Choroid plexus epithelial cell (primary cell): ENCODE data around the gene HMX1.

Source experiments
- DNase-seq: peaks from one replicate; pipeline ENCODE4 v3.0.0-alpha.2; 2010; ENCODE audit warnings: low read depth
- H3K4me3 ChIP-seq: 2 replicates; pipeline ENCODE4 v1.5.1; 2011; ENCODE audit warnings: low read depth, mild to moderate bottlenecking, control low read depth, low read length, moderate library complexity
- TF ChIP-seq, protein P1 (sequence below): conservative IDR thresholded peaks from 2 replicates; pipeline ENCODE4 v1.5.1; 2011; ENCODE audit warnings: low read depth, mild to moderate bottlenecking, control low read depth, inconsistent platforms, low read length, moderate library complexity

HMX1 gene

DNA sequence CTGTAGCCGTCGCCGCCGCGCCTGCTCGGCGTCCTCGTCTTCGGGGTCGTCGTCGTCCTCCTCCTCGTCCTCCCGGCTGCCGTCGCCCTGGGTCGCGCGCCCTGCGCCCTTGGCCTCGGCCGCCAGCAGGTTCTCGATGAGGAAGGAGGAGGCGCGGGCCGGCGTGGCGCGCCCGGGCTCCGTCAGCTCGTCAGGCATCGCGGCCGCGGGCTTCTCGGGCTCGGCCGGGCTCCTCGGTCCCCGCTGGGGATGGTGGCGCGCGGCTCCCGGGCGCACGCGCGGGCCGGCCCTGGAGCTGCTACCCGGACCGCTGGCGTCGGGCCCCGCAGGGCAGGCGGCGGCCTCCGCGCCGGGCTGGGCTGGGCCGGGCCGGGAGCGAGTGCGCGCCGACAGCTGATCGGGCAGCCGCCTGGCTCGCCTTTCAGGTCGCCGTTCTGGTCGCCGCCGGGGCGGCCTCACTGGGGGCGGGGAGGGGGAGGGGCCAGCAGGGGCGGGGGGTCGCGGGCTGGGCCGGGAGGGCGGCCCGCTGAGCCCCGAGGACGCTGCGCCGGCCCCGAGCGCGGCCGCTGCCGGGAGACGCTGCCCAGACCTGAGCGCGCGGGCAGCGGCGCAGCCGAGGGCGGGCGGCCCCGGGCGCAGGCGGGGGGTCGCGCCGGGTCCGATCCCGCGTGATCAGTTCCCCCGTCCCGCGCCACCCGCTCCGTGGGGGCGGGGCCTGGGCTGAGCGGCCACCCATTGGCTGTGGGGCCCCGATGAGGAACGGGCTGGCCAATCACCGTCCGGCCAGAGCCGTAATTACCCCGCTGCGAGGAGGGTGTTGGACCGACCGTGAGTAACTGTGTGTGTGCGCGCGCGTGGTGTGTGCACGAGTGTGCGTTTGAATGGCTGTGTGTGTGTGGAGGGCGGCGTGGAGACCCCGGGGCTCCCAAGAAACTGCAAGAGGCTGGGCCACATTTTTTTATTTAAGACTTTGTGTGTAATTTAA, at the start of gene HMX1:
Gene HMX1, minus strand, starts transcription at position 423 of the 985 bp plus-strand sequence. Its CDS starts 225 bp downstream, at position 198.
- DNase-seq = no peak
- TF ChIP-seq, protein P1, sequence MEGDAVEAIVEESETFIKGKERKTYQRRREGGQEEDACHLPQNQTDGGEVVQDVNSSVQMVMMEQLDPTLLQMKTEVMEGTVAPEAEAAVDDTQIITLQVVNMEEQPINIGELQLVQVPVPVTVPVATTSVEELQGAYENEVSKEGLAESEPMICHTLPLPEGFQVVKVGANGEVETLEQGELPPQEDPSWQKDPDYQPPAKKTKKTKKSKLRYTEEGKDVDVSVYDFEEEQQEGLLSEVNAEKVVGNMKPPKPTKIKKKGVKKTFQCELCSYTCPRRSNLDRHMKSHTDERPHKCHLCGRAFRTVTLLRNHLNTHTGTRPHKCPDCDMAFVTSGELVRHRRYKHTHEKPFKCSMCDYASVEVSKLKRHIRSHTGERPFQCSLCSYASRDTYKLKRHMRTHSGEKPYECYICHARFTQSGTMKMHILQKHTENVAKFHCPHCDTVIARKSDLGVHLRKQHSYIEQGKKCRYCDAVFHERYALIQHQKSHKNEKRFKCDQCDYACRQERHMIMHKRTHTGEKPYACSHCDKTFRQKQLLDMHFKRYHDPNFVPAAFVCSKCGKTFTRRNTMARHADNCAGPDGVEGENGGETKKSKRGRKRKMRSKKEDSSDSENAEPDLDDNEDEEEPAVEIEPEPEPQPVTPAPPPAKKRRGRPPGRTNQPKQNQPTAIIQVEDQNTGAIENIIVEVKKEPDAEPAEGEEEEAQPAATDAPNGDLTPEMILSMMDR = no peak
- H3K4me3 ChIP-seq = no peak within 1 kb of the TSS

DNA sequence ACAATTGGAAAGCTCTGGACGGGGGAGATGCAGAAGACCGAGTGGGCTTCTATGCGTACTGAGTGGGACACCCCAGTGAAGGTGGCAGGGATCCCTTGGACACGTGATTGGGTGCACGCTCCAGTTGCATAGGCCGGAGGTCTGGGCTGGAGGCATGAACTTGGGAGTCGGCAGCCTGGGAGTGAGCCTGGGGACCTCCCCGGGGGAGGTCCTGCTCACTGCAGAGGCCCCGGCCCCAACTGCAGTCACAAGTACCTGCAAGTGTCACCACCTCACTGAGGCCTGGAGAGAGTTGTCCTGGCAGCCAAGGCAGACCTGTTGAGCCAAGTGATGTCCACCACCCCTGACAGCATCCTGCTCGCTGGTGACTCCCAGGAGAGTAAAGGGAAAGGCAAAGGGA, 49.3 kb upstream of the HMX1 start:
- H3K4me3 ChIP-seq = no peak overlapping the region
- TF ChIP-seq, protein P1 = no peak
- no peak for DNase-seq

DNA sequence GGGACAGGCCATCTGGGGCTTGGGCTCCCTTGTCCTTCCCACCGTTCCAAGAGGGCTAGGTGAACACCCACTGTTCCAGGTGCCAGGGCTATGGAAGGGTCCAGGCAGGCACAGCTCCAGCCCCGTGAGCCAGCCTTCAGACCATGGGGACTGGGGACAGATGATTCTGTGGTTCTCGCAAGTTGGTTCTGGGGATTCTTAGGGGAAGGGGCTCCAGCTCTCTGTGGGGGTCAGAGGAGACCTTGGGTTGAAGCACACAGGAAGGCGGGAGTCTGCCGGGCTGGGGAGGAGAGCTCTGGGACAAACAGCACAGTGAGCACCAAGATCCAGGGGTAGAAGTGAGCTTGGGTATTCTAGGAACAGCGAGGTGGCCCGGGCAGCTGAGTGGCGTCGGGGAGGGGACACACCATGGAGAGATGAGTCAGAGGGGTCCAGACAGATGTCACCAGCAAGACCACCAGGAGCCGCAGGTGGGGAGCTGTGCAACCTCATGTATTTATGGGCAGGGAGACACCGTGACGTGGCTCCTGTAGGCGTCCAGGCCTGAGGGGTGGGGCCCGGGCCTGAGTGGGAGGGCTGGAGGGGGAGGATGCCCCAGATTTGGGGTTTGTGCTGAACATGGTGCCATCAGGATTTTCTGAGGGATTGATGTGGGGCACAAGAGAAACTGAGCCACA, 48.8 kb upstream of the HMX1 start:
- TF ChIP-seq, protein P1 = no peak
- no peak overlapping the region for H3K4me3 ChIP-seq
- no peak for DNase-seq

DNA sequence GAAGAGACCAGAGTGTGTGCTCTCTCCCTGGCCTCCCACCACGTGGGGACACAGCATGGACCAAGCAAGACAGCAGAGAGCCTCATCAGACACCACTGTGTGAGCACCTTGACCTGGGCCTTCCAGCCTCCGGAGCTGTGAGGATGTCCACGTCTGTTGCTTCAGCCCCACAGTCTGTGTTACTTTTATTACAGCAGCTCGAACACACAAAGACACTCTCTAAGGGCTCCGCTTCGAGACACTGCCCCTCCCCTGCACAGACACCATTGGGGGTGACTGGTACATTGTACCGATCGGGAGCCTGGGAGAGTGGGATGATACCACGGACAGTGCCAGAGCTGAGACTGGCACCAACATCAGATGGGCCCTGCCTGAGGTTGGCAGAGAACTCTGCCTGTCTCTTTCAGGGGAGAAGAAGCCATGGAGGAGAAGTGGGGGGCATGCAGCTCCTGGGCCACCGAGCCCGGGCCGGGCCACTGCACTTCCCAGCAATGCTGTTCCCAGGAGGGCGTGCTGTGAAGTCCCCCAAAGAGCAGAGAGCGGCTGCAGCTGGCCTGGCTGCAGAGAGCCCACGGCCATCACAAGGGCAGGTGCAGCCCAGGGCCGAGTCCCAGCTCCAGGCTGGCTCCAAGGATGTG, 48.1 kb upstream of the HMX1 start:
- H3K4me3 ChIP-seq = no peak overlapping the region
- TF ChIP-seq, protein P1 = no peak
- no peak for DNase-seq

DNA sequence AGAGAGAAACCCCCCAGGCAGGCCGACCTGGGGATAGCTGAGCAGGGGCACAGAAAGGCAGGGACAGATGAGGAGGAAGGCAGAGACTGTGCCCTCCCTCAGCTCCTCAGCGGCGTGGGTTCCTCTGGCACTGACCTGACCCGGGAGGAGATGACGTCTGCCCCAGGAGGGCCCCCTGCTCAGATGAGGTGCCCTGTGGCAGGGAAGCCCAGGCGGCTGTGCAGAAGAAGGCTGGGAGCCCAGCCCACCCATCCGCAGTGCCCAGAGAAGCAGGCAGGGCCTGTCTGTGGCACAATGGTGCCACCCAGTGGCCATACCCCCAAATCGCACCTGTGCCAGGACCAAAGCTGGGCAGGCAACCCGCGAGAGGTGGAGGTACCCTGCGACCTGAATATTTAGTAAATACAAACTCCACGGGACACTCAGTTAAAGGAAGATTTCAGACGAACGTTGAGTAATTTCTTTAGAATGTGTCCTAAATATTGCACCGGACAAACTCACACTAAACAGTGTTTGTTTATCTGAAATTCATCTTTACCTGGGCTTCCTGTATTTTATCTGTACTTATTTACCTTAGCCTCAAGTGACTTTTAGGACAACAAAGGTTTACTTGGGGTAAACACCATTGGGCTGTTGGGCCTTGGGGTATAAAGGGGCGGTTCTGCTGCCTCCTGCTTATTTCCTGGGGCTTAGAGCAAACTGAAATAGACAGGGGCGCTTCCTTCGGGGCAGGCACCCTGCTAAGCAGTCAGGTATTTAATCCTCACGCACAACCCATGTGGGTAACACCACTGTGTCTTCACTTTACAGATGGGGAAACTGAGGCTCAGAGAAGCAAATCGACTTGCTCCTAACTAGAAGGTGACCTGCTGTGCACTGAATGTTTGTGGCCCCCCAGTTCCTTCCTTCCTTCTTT, 46.5 kb upstream of the HMX1 start:
- TF ChIP-seq, protein P1 = peak; percentile 87
- no peak overlapping the region for H3K4me3 ChIP-seq
- DNase-seq = peak; percentile 53

DNA sequence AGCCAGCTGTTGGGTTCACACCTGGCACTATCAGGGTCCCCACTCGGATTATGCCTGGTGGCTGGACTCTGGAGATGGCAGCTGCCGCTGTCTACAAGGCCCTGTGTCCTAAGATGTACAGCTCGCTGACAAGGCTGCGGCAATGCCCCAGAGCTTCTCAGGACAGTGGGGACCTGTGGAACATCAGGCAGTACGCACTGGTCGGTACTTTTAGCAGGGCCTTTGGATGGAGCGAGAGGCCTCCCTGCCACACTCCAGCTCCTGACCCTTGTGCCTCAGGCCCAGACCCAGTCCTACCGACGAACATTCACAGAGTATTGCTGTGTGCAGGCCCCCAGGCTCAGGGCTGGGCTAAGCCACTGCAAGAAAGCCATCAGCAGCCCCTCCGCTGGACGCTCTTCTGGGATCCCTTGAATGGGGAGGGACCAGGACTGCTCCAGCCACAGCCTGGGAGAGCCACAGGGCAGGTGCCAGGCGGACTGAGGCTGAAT, 45.7 kb upstream of the HMX1 start:
- TF ChIP-seq, protein P1 = no peak
- no peak overlapping the region for H3K4me3 ChIP-seq
- no peak for DNase-seq
